GM12874 (cell line): Measurements from ENCODE around the gene OOSP2.

ENCODE experiments used
- CTCF ChIP-seq: IDR thresholded peaks from 2 replicates; pipeline ENCODE4 v1.5.1; 2011; ENCODE audit warnings: low read depth, mild to moderate bottlenecking, control low read depth, low read length, moderate library complexity; ENCODE audit not compliant: insufficient read depth

Gene OOSP2

GRCh38 chr11:60069450-60069849 is 29.2 kb downstream of the OOSP2 start:
- no peak for TF ChIP-seq CTCF

- no peak for TF ChIP-seq CTCF
These were observed 37.1 kb downstream of the OOSP2 start for GRCh38 chr11:60077216-60077817.

GRCh38 chr11:60077981-60078380 is 37.8 kb downstream of the OOSP2 start:
- TF ChIP-seq CTCF = no peak

GRCh38 chr11:60078745-60079144 is 38.5 kb downstream of the OOSP2 start:
- TF ChIP-seq CTCF = no peak

GRCh38 chr11:60080535-60080934 is 40.3 kb downstream of the OOSP2 start:
- no peak for TF ChIP-seq CTCF

- TF ChIP-seq CTCF = no peak
These were observed 44.5 kb downstream of the OOSP2 start for GRCh38 chr11:60084631-60085273.

- TF ChIP-seq CTCF = no peak
These were observed 45.7 kb downstream of the OOSP2 start for GRCh38 chr11:60085909-60086308.
